HEK293 (cell line): Measurements from ENCODE around the gene ERVK3-1.

Experiments
- BCL11B ChIP-seq: fragments of 450-650 bp; formaldehyde crosslinking; IDR thresholded peaks from 2 replicates; pipeline ENCODE4 v1.5.1; 2016; ENCODE audit warnings: low read depth, missing biosample characterization, missing genetic modification characterization
- KLF8 ChIP-seq: fragments of 450-650 bp; formaldehyde crosslinking; IDR thresholded peaks from 2 replicates; pipeline ENCODE4 v1.5.1; 2016; ENCODE audit warnings: missing biosample characterization, missing genetic modification characterization
- OSR2 ChIP-seq: fragments of 450-650 bp; formaldehyde crosslinking; IDR thresholded peaks from 2 replicates; pipeline ENCODE4 v1.5.1; 2016; ENCODE audit warnings: missing biosample characterization, missing genetic modification characterization
- SP7 ChIP-seq: fragments of 450-650 bp; formaldehyde crosslinking; IDR thresholded peaks from 2 replicates; pipeline ENCODE4 v1.5.1; 2016; ENCODE audit warnings: missing biosample characterization, missing genetic modification characterization
- WT1 ChIP-seq: fragments of 450-650 bp; formaldehyde crosslinking; IDR thresholded peaks from 2 replicates; pipeline ENCODE4 v1.5.1; 2016; ENCODE audit warnings: missing biosample characterization, missing genetic modification characterization
- ZFP37 ChIP-seq: fragments of 450-650 bp; formaldehyde crosslinking; IDR thresholded peaks from 2 replicates; pipeline ENCODE4 v1.5.1; 2016; ENCODE audit warnings: missing biosample characterization, missing genetic modification characterization
- ZNF121 ChIP-seq: fragments of 450-650 bp; formaldehyde crosslinking; IDR thresholded peaks from 2 replicates; pipeline ENCODE4 v1.5.1; 2016; ENCODE audit warnings: missing biosample characterization, missing genetic modification characterization
- ZNF132 ChIP-seq: fragments of 450-650 bp; formaldehyde crosslinking; IDR thresholded peaks from 2 replicates; pipeline ENCODE4 v1.5.1; 2017; ENCODE audit warnings: missing biosample characterization, missing genetic modification characterization, borderline replicate concordance
- ZNF133 ChIP-seq: fragments of 450-650 bp; formaldehyde crosslinking; IDR thresholded peaks from 2 replicates; pipeline ENCODE4 v1.5.1; 2016; ENCODE audit warnings: missing biosample characterization, missing genetic modification characterization
- ZNF221 ChIP-seq: fragments of 450-650 bp; formaldehyde crosslinking; IDR thresholded peaks from 2 replicates; pipeline ENCODE4 v1.5.1; 2017; ENCODE audit warnings: missing biosample characterization, missing genetic modification characterization, borderline replicate concordance
- ZNF23 ChIP-seq: fragments of 450-650 bp; formaldehyde crosslinking; IDR thresholded peaks from 2 replicates; pipeline ENCODE4 v1.5.1; 2016; ENCODE audit warnings: missing biosample characterization, missing genetic modification characterization, borderline replicate concordance
- ZNF248 ChIP-seq: fragments of 450-650 bp; formaldehyde crosslinking; IDR thresholded peaks from 2 replicates; pipeline ENCODE4 v1.5.1; 2017; ENCODE audit warnings: missing biosample characterization, missing genetic modification characterization
- ZNF37A ChIP-seq: fragments of 450-650 bp; IDR thresholded peaks from 2 replicates; pipeline ENCODE4 v1.5.1; 2018; ENCODE audit warnings: missing biosample characterization, missing genetic modification characterization
- ZNF394 ChIP-seq: fragments of 450-650 bp; formaldehyde crosslinking; IDR thresholded peaks from 2 replicates; pipeline ENCODE4 v1.5.1; 2016; ENCODE audit warnings: missing biosample characterization, missing genetic modification characterization, mild to moderate bottlenecking, moderate library complexity, borderline replicate concordance
- ZNF426 ChIP-seq: fragments of 450-650 bp; formaldehyde crosslinking; IDR thresholded peaks from 2 replicates; pipeline ENCODE4 v1.5.1; 2017; ENCODE audit warnings: missing biosample characterization, missing genetic modification characterization, mild to moderate bottlenecking, inconsistent platforms, moderate library complexity
- ZNF48 ChIP-seq: fragments of 450-650 bp; formaldehyde crosslinking; IDR thresholded peaks from 2 replicates; pipeline ENCODE4 v1.5.1; 2016; ENCODE audit warnings: missing biosample characterization, missing genetic modification characterization
- ZNF530 ChIP-seq: fragments of 450-650 bp; formaldehyde crosslinking; IDR thresholded peaks from 2 replicates; pipeline ENCODE4 v1.5.1; 2016; ENCODE audit warnings: low read depth, missing biosample characterization, missing genetic modification characterization
- ZNF544 ChIP-seq: fragments of 450-650 bp; formaldehyde crosslinking; IDR thresholded peaks from 2 replicates; pipeline ENCODE4 v1.5.0; 2017; ENCODE audit warnings: missing biosample characterization, missing genetic modification characterization
- ZNF600 ChIP-seq: fragments of 450-650 bp; formaldehyde crosslinking; IDR thresholded peaks from 2 replicates; pipeline ENCODE4 v1.5.1; 2016; ENCODE audit warnings: missing biosample characterization, missing genetic modification characterization
- ZNF623 ChIP-seq: fragments of 450-650 bp; formaldehyde crosslinking; IDR thresholded peaks from 2 replicates; pipeline ENCODE4 v1.5.1; 2016; ENCODE audit warnings: missing biosample characterization, missing genetic modification characterization
- ZNF670 ChIP-seq: fragments of 450-650 bp; formaldehyde crosslinking; IDR thresholded peaks from 2 replicates; pipeline ENCODE4 v1.5.1; 2016; ENCODE audit warnings: missing biosample characterization, missing genetic modification characterization, low read depth
- ZNF677 ChIP-seq: fragments of 450-650 bp; IDR thresholded peaks from 2 replicates; pipeline ENCODE4 v1.5.0; 2018; ENCODE audit warnings: missing biosample characterization, mild to moderate bottlenecking, missing genetic modification characterization, moderate library complexity
- ZNF768 ChIP-seq: fragments of 450-650 bp; formaldehyde crosslinking; IDR thresholded peaks from 2 replicates; pipeline ENCODE4 v1.5.1; 2018; ENCODE audit warnings: missing biosample characterization, mild to moderate bottlenecking, missing genetic modification characterization
- ZNF830 ChIP-seq: fragments of 450-650 bp; IDR thresholded peaks from 2 replicates; pipeline ENCODE4 v1.5.0; 2018; ENCODE audit warnings: missing biosample characterization, missing genetic modification characterization, low read depth, mild to moderate bottlenecking, moderate library complexity
- TF ChIP-seq, protein P1 (sequence below): fragments of 450-650 bp; formaldehyde crosslinking; IDR thresholded peaks from 2 replicates; pipeline ENCODE4 v1.5.1; 2017; ENCODE audit warnings: missing biosample characterization, missing genetic modification characterization
- TF ChIP-seq, protein P2 (sequence below): fragments of 450-650 bp; formaldehyde crosslinking; IDR thresholded peaks from 2 replicates; pipeline ENCODE4 v1.5.1; 2017; ENCODE audit warnings: missing biosample characterization, missing genetic modification characterization
- TF ChIP-seq, protein P3 (sequence below): fragments of 450-650 bp; formaldehyde crosslinking; IDR thresholded peaks from 2 replicates; pipeline ENCODE4 v1.5.1; 2016; ENCODE audit warnings: missing biosample characterization, missing genetic modification characterization
- TF ChIP-seq, protein P4 (sequence below): fragments of 450-650 bp; formaldehyde crosslinking; IDR thresholded peaks from 2 replicates; pipeline ENCODE4 v1.5.1; 2017; ENCODE audit warnings: missing biosample characterization, missing genetic modification characterization
- TF ChIP-seq, protein P5 (sequence below): fragments of 450-650 bp; formaldehyde crosslinking; IDR thresholded peaks from 2 replicates; pipeline ENCODE4 v1.5.1; 2016; ENCODE audit warnings: missing biosample characterization, missing genetic modification characterization

ERVK3-1 gene

DNA sequence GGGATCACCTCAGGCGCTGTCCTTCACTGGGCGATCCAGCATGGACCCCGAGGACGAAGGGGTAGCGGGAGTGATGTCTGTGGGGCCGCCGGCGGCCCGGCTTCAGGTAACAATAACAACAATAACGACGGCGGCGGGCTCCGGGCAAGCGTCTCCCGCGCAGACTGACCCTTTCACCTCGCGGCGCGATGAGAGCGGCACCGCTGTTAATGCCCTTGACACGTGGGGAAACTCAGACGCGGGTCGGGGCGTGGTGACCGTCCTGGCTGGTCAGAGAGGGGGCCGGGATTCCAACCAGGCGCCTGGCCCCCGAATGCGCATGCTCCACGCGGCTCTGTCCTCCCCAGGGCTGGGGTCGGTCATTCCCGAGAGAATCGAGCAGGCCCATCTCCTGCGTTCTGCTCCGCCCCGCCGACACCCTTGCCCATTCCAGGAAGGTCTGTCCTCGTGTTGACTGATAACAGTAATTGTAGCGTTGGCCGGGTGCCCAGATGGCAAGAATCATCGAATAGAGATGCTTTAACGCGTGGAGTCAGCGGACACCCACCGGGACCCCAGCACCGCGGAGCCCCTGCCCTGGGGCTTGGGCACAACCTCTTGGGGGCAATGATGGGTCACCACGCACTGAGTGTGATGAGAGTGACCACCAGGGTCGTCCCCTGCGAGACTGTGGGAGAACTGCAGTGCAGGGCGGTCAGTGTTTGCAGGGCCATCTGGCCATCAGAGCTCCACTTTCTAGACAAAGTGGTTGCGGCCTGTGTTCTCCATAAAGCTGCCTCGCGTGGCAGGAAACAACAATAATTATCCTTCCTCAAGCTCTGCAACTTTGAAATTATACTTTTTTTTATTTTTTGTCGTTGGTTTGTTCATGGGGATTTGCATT, 25.9 kb upstream of the ERVK3-1 start (continued):
- no peak for TF ChIP-seq ZNF677 (tag by site-specific recombination)
- TF ChIP-seq, protein P1, sequence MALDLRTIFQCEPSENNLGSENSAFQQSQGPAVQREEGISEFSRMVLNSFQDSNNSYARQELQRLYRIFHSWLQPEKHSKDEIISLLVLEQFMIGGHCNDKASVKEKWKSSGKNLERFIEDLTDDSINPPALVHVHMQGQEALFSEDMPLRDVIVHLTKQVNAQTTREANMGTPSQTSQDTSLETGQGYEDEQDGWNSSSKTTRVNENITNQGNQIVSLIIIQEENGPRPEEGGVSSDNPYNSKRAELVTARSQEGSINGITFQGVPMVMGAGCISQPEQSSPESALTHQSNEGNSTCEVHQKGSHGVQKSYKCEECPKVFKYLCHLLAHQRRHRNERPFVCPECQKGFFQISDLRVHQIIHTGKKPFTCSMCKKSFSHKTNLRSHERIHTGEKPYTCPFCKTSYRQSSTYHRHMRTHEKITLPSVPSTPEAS (tag by site-specific recombination), result no peak
- 0 out of 2 replicates have a peak, but pooled peaks have one; percentile 62 for TF ChIP-seq ZFP37 (tag by site-specific recombination)
- no peak for TF ChIP-seq ZNF600 (tag by site-specific recombination)
- no peak for TF ChIP-seq ZNF670 (tag by site-specific recombination)
- TF ChIP-seq ZNF830, result no peak
- no peak for TF ChIP-seq BCL11B (tag by site-specific recombination)
- TF ChIP-seq, protein P2, sequence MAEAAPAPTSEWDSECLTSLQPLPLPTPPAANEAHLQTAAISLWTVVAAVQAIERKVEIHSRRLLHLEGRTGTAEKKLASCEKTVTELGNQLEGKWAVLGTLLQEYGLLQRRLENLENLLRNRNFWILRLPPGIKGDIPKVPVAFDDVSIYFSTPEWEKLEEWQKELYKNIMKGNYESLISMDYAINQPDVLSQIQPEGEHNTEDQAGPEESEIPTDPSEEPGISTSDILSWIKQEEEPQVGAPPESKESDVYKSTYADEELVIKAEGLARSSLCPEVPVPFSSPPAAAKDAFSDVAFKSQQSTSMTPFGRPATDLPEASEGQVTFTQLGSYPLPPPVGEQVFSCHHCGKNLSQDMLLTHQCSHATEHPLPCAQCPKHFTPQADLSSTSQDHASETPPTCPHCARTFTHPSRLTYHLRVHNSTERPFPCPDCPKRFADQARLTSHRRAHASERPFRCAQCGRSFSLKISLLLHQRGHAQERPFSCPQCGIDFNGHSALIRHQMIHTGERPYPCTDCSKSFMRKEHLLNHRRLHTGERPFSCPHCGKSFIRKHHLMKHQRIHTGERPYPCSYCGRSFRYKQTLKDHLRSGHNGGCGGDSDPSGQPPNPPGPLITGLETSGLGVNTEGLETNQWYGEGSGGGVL (tag by site-specific recombination), result no peak; the same call in 1 of the 2 replicates
- TF ChIP-seq OSR2, result no peak
- TF ChIP-seq ZNF121 (tag by site-specific recombination), result no peak
- TF ChIP-seq ZNF530, result no peak
- TF ChIP-seq ZNF132 (tag by site-specific recombination), result no peak
- TF ChIP-seq ZNF426 (tag by site-specific recombination), result no peak
- TF ChIP-seq ZNF48, result no peak
- TF ChIP-seq ZNF248 (tag by site-specific recombination), result no peak
- TF ChIP-seq ZNF544, result no peak
- TF ChIP-seq KLF8 (tag by site-specific recombination), result no peak
- TF ChIP-seq, protein P3, sequence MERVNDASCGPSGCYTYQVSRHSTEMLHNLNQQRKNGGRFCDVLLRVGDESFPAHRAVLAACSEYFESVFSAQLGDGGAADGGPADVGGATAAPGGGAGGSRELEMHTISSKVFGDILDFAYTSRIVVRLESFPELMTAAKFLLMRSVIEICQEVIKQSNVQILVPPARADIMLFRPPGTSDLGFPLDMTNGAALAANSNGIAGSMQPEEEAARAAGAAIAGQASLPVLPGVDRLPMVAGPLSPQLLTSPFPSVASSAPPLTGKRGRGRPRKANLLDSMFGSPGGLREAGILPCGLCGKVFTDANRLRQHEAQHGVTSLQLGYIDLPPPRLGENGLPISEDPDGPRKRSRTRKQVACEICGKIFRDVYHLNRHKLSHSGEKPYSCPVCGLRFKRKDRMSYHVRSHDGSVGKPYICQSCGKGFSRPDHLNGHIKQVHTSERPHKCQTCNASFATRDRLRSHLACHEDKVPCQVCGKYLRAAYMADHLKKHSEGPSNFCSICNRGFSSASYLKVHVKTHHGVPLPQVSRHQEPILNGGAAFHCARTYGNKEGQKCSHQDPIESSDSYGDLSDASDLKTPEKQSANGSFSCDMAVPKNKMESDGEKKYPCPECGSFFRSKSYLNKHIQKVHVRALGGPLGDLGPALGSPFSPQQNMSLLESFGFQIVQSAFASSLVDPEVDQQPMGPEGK (tag by site-specific recombination), result peak; percentile 23
- 0 out of 2 replicates have a peak, but pooled peaks have one; percentile 23 for TF ChIP-seq ZNF768 (tag by site-specific recombination)
- TF ChIP-seq, protein P4, sequence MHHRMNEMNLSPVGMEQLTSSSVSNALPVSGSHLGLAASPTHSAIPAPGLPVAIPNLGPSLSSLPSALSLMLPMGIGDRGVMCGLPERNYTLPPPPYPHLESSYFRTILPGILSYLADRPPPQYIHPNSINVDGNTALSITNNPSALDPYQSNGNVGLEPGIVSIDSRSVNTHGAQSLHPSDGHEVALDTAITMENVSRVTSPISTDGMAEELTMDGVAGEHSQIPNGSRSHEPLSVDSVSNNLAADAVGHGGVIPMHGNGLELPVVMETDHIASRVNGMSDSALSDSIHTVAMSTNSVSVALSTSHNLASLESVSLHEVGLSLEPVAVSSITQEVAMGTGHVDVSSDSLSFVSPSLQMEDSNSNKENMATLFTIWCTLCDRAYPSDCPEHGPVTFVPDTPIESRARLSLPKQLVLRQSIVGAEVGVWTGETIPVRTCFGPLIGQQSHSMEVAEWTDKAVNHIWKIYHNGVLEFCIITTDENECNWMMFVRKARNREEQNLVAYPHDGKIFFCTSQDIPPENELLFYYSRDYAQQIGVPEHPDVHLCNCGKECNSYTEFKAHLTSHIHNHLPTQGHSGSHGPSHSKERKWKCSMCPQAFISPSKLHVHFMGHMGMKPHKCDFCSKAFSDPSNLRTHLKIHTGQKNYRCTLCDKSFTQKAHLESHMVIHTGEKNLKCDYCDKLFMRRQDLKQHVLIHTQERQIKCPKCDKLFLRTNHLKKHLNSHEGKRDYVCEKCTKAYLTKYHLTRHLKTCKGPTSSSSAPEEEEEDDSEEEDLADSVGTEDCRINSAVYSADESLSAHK, result no peak
- TF ChIP-seq ZNF221, result no peak
- no peak for TF ChIP-seq ZNF23 (tag by site-specific recombination)
- peak; percentile 23 for TF ChIP-seq ZNF623 (tag by site-specific recombination)
- TF ChIP-seq, protein P5, sequence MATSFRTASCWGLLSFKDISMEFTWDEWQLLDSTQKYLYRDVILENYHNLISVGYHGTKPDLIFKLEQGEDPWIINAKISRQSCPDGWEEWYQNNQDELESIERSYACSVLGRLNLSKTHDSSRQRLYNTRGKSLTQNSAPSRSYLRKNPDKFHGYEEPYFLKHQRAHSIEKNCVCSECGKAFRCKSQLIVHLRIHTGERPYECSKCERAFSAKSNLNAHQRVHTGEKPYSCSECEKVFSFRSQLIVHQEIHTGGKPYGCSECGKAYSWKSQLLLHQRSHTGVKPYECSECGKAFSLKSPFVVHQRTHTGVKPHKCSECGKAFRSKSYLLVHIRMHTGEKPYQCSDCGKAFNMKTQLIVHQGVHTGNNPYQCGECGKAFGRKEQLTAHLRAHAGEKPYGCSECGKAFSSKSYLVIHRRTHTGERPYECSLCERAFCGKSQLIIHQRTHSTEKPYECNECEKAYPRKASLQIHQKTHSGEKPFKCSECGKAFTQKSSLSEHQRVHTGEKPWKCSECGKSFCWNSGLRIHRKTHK (tag by site-specific recombination), result no peak
- no peak for TF ChIP-seq ZNF37A (tag by site-specific recombination)
- TF ChIP-seq WT1 (tag by site-specific recombination), result 0 out of 2 replicates have a peak, but pooled peaks have one; percentile 3
- TF ChIP-seq ZNF394 (tag by site-specific recombination), result no peak
- TF ChIP-seq SP7, result no peak
- TF ChIP-seq ZNF133, result no peak
- TF ChIP-seq, all 188 proteins: peak for 31
